Pons (tissue), 1 donor: ENCODE measurements around the gene NIN.

Source experiments
- DNase-seq: peaks from one replicate; pipeline ENCODE4 v3.0.0-alpha.2; 2016; ENCODE audit warnings: low spot score

NIN gene, protein sequence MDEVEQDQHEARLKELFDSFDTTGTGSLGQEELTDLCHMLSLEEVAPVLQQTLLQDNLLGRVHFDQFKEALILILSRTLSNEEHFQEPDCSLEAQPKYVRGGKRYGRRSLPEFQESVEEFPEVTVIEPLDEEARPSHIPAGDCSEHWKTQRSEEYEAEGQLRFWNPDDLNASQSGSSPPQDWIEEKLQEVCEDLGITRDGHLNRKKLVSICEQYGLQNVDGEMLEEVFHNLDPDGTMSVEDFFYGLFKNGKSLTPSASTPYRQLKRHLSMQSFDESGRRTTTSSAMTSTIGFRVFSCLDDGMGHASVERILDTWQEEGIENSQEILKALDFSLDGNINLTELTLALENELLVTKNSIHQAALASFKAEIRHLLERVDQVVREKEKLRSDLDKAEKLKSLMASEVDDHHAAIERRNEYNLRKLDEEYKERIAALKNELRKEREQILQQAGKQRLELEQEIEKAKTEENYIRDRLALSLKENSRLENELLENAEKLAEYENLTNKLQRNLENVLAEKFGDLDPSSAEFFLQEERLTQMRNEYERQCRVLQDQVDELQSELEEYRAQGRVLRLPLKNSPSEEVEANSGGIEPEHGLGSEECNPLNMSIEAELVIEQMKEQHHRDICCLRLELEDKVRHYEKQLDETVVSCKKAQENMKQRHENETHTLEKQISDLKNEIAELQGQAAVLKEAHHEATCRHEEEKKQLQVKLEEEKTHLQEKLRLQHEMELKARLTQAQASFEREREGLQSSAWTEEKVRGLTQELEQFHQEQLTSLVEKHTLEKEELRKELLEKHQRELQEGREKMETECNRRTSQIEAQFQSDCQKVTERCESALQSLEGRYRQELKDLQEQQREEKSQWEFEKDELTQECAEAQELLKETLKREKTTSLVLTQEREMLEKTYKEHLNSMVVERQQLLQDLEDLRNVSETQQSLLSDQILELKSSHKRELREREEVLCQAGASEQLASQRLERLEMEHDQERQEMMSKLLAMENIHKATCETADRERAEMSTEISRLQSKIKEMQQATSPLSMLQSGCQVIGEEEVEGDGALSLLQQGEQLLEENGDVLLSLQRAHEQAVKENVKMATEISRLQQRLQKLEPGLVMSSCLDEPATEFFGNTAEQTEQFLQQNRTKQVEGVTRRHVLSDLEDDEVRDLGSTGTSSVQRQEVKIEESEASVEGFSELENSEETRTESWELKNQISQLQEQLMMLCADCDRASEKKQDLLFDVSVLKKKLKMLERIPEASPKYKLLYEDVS (N-terminal part only)

DNA sequence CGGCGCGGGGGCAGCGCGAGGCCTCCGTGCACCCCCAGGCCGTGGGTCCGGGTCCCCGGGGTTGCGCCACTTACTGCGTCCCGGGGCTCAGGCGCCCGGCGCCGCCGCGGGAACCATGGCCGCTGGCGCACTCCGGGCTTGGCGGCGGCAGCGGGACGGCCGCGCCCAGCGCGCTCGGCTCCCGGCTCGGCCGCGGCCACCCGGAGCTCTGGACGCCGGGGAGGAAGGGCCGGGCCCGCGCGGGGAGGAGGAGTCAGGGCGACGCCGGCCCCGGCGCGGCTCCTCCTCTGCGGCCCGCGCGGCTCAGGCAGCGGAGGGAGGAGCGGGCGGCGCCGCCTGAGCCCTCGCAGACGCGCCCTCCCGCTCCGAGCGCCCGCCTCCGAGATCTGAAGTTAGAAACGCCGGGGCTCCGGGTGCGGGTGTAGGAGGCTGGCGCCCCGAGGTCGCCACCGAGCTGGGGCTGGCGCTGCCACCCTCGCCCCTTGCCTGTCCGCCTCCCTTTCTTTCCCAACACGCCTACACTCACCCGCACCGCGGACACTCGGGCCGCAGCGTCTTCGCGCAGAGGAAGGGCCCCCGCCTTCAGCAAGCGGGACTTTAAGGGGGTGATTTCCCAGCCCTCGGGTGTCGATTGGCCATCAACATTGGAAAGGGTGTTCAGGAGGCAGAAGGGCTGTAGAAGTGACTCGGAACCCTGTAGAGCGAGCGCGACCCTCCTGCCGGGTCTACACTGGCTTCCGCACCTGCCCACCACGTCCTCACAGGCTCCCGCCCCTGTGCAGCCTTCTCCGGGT, at the start of gene NIN:
Gene NIN, minus strand, starts transcription at position 231 of the 794 bp plus-strand sequence. CDS start 9,106 bp downstream, outside the sequence.
- peak; percentile 58 for DNase-seq

DNA sequence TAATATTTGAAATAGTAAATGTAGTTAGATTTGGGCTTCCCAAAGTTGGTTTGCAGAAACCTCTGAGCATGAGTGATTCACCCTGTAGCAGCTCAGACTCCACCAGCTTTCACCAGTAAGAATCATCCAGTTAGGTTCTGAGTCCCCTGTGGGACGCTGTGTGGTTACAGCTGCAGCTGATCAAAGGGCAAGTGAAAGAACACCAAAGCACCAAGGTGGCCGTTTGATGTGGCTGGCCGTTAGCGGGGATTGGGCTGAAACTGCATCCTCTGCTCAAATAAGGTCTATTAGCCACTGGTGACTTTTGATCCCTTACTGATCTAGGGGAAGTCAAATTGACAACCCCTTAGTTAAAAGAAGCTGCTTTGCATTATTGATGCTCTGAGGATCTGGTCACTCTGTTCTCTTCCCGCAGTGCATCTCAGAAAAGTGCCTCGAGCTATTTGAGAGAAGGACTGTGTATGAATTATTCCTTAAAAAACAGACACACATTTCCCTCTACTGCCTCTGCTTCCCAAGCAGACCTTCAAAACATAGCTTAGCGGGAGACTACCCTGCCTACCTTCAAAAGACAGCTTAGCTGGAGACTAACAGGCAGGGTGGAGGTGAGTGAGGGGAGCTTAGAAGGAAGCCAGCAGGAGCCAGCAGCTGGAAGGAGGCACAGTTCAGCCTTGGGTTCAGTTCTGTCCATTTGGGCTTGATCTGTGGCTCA, 44.6 kb upstream of the NIN start:
- no peak for DNase-seq

DNA sequence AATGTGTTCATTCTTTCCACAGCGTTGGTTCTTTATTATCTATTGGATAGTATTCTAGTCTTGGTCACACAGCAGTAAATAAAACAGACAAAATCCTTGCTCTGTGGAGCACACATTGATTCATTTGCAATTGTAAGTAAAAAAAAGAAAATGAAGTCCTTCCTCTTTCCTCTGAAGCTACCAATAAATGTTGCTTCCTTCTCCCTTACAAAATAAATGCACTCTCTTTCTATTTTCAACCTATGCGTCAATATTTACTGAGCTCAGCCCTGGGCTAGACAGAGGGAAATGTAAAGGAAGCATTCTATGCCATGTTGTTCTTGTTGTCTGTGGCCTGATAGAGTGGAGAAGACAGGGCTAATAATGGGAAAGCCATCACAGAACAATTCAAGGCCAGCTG, 43.8 kb upstream of the NIN start:
- DNase-seq: no peak

DNA sequence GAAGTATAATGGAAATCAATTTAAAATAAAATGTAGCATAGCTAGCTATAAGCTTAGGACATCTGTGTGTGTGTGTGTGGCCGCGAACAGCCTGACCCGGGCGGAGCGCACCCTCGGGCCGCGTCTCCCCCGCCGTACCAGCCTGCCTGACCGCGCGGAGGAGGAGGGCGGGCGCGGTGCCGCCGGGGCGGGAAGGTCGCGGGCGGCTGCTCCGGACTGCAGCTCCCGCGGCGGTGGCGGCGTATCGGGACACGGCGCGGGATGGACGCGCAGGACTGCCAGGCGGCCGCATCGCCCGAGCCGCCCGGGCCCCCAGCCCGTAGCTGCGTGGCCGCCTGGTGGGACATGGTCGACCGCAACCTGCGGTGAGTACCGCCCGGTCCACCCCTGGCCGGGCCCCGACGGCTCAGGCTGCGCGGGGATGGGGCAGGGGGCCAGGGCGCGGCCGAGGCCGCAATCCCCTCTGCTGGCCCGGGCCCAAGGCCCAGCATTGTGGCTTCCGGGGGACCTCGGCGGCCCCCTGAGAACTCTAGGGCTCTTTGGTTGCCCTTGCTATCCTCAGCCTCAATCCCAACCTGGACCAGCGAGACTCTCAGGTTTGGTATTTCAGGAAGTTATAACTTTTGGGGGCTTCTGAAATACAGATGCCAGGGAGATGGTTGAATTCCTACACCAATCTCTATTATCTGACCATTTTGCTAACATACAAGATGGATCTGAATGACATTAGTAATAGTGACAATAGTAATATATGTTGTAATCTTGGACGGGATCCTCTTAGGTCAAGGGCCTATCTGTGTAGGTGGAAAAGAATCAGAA, 41.2 kb upstream of the NIN start, which contains the start of gene ABHD12B:
Gene ABHD12B, plus strand, starts transcription at position 140 of the 819 bp plus-strand sequence. Its CDS starts 122 bp downstream, at position 262.
- DNase-seq: no peak

DNA sequence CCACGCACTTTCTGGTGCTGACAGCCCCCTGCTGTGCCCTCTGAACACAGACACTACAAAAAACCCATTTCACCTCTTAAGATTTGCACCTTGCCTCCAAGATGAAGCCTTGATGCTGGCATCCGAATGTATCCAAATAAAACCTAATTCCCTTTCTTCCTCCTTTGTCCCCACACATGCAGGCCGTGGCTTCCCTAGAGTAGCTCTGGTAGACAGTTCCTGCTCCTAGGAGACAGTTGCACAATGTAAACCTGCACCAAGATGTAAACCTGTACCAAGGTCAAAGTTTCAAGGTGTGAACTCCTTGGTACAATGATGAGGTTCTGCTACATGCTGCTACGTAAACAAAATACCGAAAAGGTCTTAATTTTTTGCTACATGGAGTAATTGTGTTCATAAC, 40.3 kb upstream of the NIN start:
- no peak for DNase-seq

DNA sequence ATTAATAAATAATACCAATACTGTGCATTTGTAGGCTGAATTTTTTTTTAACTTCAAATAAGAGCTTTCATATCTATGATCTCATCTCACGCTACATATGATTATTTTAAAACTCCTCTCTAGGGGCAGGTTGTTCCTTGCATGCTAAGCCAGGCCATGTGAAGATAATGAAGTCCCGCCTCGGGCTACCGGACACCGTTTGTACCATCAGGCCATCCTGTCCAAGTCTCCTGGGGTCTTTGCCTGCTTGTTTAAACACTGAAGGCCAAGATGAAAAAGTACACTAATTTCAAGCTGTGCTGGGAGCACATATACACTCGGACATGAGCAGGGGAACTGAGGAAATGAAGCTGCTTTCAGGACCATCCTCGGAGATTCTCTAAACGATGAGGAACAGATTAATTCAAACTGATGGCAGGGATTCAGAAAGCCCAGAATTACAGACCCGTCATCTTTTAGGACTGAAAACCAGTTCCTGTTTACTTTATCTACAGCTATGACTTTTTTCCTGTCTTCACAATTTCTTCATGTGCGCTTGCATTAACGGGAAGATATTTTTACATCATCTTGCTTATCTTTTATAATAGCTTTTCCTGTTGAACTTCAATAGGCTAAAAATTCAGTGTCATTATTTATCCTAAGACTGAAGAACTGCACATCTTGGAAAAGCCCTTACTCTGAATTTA, 34.6 kb upstream of the NIN start:
- DNase-seq: no peak

DNA sequence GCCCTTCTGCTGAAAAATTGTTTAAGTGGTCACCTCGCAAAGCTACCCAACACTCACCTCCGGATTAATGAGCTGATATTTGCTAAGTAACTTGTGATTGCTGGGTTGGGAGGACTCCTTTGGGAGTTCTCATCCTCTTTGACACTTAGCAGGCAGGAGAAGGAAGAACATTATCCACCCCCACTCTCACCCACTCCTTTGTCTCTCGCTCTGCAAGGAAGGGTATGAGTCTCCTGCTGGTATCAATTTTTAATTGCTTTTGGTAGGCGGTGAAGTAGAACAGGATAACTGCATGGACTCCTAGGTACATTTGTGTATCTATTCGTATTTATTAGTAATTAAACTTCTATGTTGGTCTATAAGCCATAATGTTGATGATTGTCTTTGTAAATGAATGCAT, 34.0 kb upstream of the NIN start:
- DNase-seq: no peak

DNA sequence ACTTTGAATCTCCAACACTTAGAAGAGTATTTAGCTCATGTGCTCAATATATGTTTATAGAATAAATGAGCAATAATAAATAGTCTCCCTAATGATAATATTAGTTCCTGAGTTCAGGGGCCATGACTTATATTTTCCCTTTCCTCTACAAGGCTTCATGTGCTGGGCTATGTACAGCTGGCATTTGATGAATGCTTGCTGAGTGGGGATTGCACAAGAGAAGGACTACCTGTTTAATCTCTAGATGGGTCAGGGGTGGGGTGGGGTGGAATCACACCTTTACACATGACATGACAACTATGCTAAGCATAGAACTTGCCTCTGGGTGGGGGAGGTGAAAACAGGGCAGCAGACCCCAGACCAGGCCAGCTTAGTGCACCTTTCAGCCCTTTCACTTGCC, 33.3 kb upstream of the NIN start:
- no peak for DNase-seq

DNA sequence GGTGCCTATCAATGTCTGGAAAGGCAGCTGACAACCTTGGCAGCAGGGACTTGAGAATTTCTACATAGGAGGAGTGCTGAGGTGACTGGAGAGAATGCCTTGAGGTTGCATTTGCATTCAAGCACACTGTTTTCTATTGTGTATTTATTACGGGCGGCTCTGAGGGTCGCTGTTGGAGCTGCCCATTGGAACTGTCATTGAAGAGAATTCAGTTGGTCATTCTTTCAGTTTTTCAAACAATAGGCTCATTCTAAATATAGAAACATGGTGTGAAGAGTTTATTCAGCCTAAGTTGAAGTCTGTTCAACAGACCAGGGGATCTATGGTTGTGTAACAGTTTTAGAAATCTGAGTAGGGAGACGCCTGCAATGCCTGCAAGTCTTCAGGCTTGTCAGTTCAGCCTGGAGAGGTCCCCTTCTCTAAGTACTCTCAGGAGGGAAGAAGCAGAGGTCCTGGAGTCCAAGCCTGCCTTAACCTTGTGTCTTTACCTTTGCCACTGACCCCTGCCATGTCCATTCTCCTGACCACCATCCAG, 31.1 kb upstream of the NIN start:
- peak; percentile 51 for DNase-seq

DNA sequence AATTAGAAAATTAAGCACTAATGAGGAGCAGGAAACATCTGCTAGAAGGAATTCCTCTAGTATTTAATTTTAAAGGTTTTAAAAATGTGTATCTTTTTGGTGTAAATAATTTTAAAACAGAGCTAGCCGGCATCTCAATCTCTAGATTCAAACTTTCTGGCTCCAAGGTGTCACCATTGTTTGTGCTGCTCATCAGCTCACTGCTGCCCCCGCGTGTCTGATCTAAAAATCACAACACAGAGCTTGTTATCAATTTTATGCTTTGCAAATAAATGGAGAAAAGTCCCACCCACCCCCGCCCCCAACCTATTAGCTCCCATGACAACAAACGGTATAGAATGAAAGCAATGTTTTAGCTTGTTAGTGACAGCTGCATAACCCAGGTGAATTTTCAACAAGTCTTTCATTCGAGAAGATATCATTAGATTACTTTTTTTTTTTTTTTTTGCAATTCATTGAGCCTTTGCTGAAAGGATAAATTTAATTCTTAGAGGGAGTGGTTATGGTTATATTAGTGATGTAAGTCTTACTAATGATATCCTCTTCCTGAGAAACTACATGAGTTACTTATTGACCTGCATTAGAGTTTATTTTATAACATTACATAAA, 29.6 kb upstream of the NIN start:
- DNase-seq: peak; percentile 88

DNA sequence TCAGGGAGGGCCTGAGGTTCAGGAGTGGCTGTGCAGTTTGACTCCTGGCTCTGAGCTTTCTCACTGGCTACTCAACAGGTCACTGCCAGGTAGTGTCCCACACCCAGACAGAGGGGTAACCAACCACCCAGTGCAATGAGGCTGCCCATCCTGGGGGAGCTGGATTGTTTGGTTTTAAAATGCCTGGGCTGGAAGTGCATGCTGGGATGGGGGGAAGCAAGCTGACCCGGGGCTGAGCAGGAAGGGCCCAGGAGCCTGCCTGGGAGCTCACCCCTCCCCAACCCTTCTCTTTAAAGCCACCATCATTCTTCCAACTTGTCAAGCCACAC, 28.3 kb upstream of the NIN start:
- DNase-seq: peak; percentile 24

DNA sequence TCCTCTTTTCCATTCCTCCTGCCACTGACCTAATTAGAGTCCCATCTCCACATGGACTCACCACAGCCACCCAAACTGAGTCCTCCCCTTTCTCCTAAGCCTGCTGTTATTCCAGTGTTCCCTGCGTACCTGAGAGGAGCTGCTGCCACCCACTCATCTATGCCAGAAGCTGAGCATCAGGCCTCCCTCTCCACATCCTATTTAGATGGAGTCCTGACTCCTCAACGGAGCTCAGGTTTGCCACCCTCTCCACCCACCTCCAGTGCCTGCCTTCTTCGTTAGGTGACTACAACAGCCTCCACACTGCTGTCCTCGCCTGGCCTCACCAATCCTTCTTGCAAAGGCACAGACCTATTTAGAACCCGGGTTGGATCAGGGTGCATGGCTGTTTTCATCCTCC, 25.7 kb upstream of the NIN start:
- DNase-seq: no peak

DNA sequence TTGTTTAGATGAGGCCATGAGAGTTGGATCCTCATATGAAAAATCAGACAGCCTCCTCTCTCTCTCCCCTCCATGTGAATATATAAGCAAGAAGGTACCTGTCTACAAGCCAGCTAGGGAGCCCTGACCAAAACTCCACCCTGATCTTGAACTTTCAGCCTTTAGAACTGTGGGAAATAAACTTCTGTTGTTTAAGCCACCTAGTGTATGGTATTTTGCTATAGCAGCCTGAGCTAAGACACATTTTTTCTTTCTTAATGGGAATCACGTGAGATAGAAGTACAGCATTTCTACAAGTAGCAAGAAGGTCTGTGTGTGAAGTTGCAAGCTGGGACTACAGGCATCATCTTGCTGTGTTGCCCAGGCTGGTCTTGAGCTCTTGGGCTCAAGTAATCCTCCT, 24.6 kb upstream of the NIN start:
- DNase-seq: no peak

DNA sequence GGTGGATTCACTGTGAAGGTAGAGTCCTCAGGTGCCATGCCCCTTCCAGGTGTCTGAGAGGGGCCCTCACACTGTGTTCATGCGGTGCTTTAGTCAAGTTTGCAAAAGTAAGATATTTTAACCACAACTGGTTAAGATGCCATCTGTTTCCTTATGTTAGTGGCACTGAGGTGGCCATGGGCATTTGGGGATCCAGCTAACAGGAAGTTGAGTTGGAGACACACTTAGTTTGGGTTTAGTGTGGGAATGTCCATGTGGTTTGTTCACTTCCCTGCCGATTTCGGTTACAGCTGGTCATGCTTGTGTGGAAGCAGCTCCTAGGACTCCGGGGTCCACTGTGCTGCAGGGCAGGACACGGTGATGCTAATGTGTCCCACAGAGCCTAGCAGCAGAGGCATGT, 23.6 kb upstream of the NIN start:
- DNase-seq: no peak

DNA sequence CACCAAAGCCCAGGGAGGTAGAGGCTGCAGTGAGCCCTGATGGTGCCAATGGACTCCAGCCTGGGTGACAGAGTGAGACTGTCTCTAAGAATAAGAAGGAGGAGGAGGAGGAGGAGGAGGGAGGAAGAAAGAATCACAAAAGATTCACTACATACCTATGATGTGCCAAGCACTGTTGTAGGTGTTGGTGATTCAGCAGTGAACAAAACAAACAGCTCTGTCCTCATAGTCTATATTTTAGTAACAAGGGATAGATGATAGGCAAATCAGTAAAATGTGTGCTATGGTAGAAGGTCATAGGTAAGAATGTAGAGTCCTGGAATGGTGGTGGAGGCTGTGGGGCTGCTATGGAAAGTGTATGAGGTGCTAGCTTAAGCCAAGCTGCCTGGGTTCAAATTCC, 22.9 kb upstream of the NIN start:
- DNase-seq: no peak

DNA sequence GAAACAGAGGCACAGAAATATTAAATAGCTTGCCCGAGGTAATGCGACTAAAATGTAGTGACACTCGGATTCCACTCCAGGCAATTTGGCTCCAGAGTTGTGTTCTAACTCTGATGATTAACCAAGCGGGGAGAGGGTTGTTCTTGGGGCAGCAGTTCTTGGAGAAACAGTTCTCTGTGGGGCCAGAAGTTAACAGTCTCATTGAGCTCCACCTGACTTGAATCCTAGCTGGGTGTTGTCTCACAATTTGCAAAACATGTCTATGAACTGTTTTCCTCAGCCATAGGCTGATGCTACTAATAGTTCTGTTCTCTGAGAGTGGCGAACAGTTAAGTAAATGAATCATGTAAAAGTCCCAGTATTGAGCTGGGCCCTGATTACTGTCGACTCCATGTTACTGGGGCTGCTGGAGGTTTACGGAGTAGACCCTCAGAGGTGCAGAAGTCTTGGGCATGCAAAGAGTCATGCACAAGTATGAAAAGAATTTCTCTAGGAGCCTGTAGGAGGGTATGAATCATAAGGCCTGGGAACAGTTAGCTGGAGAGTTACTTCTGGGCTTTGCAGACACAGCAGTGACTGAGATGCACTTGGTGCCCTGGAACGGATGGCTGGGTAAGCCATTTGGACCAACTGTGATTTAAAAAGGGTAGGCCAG, 15.4 kb upstream of the NIN start:
- DNase-seq: no peak

DNA sequence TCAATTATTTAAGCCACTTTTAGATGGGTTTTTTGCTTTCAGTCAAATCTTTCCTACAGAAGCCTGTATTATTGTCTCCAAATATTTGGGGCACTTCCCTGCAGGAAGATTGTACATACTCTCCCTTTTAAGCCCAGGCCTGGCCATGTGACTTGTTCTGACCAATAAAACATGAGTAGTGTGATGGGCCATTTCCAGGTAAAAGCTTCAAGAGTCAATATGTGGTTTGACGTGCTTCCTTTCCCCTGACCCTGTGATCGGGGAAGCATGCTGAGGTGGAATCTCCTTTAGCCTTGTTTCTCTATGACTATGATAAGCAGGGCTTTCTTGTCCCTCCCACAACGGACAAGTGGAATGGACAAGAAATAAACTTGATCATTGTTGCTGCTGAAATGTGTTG, 14.2 kb upstream of the NIN start:
- no peak for DNase-seq

DNA sequence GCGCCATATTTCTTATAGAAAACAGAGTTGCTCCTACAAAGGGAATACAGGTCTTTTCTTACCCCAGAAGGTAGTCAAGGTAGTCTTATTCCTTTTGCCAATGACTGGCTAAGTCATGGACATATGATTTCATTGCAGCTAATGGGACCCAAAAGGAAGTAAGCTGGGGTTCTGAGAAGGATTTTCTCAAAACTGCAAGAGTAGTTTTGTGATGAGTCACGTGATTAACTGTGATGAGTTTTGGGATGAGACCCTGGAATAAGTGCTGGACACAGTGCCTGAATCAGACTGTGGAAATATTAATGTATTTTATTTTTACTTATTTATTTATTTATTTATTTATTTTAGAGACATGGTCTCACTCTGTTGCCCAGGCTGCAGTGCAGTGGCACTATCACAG, 13.4 kb upstream of the NIN start:
- no peak for DNase-seq
